ENCODE measurements around the gene TCP1. TPM values are rescaled to one million over a fixed set of nuclear protein-coding genes. Genes with fewer than 3 reads are reported as not detected.
"Not testable (repeated sequence)": the region's sequence is repeated elsewhere in the genome, so short reads cannot be mapped to it uniquely, and the experiment has no call there.

The TCP1 gene
- total RNA-seq, 2 experiments from 2014 or later = 621 to 635 TPM

DNA sequence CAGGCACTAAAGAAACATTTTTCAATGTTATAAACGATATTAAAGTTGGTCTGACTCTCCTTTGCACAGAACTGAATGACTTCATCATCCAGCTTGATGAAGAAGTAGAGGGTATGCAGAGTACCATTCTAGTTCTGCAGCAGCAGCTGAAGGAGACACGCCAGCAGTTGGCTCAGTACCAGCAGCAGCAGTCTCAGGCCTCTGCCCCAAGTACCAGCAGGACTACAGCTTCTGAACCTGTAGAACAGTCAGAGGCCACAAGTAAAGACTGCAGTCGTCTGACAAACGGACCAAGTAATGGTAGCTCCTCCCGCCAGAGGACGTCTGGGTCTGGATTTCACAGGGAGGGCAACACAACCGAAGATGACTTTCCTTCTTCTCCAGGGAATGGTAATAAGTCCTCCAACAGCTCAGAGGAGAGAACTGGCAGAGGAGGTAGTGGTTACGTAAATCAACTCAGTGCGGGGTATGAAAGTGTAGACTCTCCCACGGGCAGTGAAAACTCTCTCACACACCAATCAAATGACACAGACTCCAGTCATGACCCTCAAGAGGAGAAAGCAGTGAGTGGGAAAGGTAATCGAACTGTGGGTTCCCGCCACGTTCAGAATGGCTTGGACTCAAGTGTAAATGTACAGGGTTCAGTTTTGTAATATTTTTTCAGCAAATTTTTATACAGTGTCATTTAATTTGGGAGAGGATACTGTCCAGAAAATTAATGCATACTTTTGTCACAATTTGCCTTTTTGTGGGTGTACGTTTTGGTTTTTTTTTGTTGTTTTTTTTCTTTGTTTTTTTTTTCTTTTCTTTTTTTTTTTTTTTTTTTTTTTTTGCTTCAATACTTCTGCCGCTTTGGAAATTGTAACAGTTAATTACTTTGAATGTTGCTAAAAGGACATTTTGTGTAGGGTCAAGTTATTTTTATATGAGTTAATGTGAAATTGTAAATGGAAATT lies 34.2 kb downstream of the TCP1 start:
- ChIA-PET CTCF (no interaction called here), POLR2A (no interaction called here)

GRCh38 chr6:159754401-159754800 lies 35.0 kb downstream of the TCP1 start:
- ChIA-PET CTCF (no interaction called here), POLR2A (no interaction called here)

DNA sequence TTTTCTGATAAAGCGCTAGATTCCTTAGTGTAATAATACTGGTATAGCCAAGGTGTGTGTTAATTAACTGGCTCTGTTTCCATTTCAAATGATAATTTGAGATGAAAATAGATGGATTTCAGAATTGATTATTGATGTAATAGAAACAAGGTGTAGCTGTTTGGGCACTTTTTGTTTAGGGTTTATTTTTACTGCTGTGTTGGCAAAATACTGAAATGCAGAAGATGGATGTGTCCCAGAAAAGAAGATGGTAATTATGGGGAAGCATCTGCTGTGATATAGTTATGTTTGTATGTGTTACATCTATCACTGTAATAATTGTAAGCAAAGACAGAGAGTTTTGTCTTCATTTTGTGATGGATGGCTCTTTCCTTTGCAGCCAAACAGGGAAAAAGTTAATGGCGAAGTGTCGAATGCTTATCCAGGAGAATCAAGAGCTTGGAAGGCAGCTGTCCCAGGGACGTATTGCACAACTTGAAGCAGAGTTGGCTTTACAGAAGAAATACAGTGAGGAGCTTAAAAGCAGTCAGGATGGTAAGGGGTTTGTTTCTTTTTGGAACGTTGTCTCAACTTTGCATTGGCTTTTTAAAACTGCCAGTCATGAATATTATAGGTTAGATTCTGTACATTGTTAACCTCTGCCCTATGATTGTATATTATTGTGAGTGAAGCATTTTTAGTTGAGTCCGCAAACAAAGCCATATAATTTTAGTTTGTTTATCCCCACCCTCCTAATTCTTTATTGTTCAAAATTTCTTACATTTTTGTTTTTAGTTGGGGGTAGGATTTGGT lies 36.1 kb downstream of the TCP1 start:
- CTCF ChIA-PET = no interaction called here
- POLR2A ChIA-PET = no interaction called here

GRCh38 chr6:159751448-159751847 lies 38.0 kb downstream of the TCP1 start:
- POLR2A ChIA-PET = no interaction called here

GRCh38 chr6:159748127-159748526 lies 41.3 kb downstream of the TCP1 start:
- CTCF ChIA-PET, POLR2A ChIA-PET: not testable (repeated sequence)

More at GRCh38 chr6:159751448-159751847, 38.0 kb downstream of the TCP1 start:
- CTCF ChIA-PET = interaction anchor here (1.3 kb wide), 1 partner anchor 10 kb away, joined by 4 read pairs; the partner anchor contains the start of gene ACAT2

DNA sequence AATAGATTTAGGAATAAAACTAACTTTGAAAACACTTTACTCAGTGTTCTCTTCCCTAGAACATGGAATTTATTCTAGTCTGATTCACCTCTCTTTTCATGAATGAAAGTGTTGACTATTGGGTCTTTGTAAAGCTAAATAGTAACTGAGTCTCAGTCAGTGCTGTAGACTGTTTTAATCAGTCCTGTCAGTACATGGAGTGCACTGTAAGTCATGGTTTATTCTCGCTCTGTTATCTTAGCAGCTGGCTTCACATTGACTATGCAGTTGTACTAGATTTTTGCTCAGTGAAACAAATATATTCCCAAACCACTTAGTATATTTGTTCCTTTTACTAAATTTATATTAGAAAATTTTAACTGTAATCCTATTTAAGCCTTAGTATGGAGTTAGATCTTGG lies 42.6 kb downstream of the TCP1 start:
- ChIA-PET POLR2A (no interaction called here), CTCF (no interaction called here)

DNA sequence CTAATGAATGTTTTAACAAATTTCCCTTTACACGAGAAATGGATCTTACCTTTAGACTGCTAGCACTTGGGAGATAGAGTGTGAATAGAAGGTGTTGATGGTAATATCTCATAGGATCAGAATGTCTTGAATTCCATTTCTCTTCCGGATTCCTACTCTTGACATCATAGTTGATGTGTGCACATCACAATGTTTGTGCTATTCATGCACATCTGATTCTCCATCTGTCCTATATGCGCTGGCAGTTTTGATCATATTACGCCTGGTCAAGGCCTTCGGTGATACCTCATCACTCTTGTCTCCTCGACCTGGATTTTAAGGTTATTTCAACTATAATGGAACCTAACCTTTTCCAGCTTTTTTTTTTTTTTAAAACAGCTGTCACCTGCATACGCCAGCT lies 44.3 kb downstream of the TCP1 start:
- ChIA-PET CTCF (no interaction called here), POLR2A (no interaction called here)

GRCh38 chr6:159742165-159742564 lies 47.2 kb downstream of the TCP1 start:
- CTCF ChIA-PET = no interaction called here

GRCh38 chr6:159739341-159739740 lies 50.1 kb downstream of the TCP1 start:
- ChIA-PET POLR2A (interaction anchor here (0.6 kb wide), 1 partner anchor 13 kb away, joined by 4 read pairs; no protein-coding TSS in a partner anchor), CTCF (no interaction called here)

More at GRCh38 chr6:159742165-159742564, 47.2 kb downstream of the TCP1 start:
- POLR2A ChIA-PET = no interaction called here

- ChIA-PET POLR2A (no interaction called here), CTCF (no interaction called here)
Measured at GRCh38 chr6:159736908-159737307, 52.5 kb downstream of the TCP1 start.

DNA sequence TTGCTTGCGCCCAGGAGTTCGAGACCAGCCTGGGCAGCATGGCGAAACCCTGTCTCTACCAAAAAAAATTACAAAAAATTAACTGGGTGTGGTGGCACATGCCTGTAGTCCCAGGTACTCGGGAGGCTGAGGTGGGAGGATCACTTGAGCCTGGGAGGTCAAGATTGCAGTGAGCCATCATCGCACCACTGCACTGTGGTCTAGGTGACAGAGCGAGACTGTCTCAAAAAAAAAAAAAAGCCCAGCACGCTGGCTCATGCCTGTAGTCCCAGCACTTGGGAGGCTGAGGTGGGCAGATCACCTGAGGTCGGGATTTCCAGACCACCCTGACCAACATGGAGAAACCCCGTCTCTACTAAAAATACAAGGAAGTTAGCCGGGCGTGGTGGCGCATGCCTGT lies 56.0 kb downstream of the TCP1 start:
- POLR2A ChIA-PET = interaction anchor here (0.7 to 2.0 kb wide), 2 partner anchors 42 to 56 kb away, joined by 4 to 6 read pairs; partner anchors contain the start of gene TCP1
- CTCF ChIA-PET = interaction anchor here (1.6 kb wide), 1 partner anchor 13 kb away, joined by 3 read pairs; no protein-coding TSS in a partner anchor

DNA sequence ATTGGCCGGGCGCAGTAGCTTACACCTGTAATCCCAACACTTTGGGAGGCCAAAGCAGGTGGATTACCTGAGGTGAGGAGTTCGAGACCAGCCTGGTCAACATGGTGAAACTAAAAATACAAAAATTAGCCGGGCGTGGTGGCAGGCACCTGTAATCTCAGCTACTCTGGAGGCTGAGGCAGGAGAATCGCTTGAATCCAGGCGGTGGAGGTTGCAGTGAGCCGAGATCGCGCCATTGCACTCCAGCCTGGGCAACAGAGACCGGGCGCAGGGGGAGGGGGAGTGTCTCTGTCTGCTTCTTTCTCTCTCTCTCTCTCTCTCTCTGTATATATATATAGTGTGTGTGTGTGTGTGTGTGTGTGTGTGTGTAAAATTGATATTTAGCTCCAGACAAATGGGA lies 56.9 kb downstream of the TCP1 start:
- CTCF ChIA-PET = interaction anchor here (0.8 to 1.6 kb wide), 2 partner anchors 12 to 41 kb away, joined by 3 to 4 read pairs; no protein-coding TSS in a partner anchor
- POLR2A ChIA-PET = interaction anchor here (0.5 kb wide), 1 partner anchor 56 kb away, joined by 3 read pairs; no protein-coding TSS in a partner anchor

DNA sequence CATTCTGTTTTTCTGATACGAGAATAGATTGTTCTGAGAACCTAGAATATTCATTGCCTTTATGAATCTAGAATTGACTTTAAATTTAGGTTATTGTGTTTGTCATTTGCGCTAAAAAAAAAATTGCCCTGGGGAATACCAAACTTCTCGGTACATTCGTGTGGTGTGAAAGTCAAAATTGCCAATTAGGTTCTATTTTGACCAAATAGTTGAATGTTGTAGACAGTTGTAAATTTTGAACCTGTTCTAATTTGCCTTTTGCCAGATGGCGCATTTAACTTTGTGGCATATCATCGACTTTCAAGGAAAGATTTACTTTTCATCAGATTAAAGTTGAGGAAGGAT lies 59.1 kb downstream of the TCP1 start:
- POLR2A ChIA-PET = interaction anchor here (2.4 kb wide), 1 partner anchor 58 kb away, joined by 15 read pairs; the partner anchor contains the start of gene TCP1
- CTCF ChIA-PET = interaction anchor here (0.8 to 1.2 kb wide), 2 partner anchors 7 to 39 kb away, joined by 3 read pairs; no protein-coding TSS in a partner anchor

DNA sequence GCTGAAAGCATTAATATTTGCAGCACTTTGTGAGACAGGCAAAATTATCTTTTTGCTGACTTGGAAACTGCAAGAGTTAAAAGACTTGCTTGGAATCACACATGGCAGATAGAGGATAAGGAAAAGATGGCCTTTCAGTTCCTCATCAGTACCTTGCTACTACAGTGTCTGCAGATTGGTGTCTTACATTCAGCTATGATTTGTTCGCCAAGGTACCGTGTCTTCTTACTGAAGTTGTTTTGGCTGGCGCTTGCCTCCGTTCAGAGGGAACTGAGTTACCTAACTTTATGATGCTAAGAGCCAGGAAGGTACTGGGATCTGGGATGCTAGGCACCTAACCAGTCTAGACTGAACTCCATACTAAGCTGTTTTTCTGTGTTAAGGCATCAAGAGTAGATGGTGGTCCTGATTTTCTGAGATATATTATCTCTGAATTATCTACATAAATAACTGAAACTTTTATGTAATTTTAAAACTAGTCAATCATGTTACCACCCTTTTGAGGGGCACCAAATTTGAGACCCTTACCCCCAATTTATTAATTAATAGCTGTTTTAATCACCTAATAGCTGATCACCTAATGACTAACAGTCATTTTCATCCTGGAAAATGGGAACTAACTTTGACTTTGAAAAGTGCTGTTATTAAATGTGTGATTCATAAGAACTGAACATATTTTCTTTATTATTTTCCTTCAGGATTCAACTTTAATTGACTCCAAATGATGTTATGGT lies 59.6 kb downstream of the TCP1 start:
- CTCF ChIA-PET = interaction anchor here (0.8 to 1.2 kb wide), 2 partner anchors 8 to 38 kb away, joined by 3 read pairs; no protein-coding TSS in a partner anchor
- POLR2A ChIA-PET = interaction anchor here (1.2 to 2.4 kb wide), 2 partner anchors 32 to 59 kb away, joined by 4 to 15 read pairs; partner anchors contain the start of genes ACAT2 and TCP1

DNA sequence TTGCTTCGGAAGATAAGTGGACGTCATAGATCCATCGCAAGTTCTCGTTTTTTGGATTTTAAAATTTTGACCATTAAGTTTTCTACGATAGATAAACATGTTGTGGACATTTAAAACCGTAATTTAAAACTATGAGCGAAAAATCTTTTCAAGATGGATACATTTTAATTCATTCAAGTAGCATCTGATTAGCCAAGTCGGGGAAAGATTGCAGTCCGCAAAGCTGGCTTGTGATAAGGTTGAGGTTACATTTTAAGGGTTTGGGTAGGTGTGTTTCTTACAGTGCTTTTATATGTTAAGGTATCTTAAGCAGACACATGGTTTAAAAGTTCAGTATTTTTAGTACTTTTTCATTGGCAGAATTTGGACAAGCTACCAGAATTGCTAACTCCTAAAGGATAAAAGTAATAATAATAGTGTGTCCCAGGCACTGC lies 60.9 kb downstream of the TCP1 start:
- CTCF ChIA-PET = no interaction called here
- POLR2A ChIA-PET = interaction anchor here (0.6 to 2.4 kb wide), 5 partner anchors 33 to 60 kb away, joined by 3 to 15 read pairs (median 3); partner anchors contain the start of genes ACAT2 and TCP1
